Stimulated activated CD8-positive, alpha-beta memory T cell treated with anti-CD3 and anti-CD28 coated beads, Interleukin-12 subunit alpha, Interleukin-12 subunit beta, amount 100 ng/mL, for 4 hours (primary cell): ENCODE data around the gene NHLRC2.
A peak's percentile ranks its signal among the peaks of the same experiment; 100 is the strongest.
"Not testable (repeated sequence)": the region's sequence is repeated elsewhere in the genome, so short reads cannot be mapped to it uniquely, and the experiment has no call there.

ENCODE experiments used
- DNase-seq: peaks from one replicate; pipeline ENCODE4 v3.0.0-alpha.2; 2020; ENCODE audit warnings: low read depth

The NHLRC2 gene

GRCh38 chr10:113939212-113939860 lies 84.9 kb downstream of the NHLRC2 start:
- no peak for DNase-seq

- no peak for DNase-seq
Observed at GRCh38 chr10:113941140-113941539, 86.7 kb downstream of the NHLRC2 start.

DNA sequence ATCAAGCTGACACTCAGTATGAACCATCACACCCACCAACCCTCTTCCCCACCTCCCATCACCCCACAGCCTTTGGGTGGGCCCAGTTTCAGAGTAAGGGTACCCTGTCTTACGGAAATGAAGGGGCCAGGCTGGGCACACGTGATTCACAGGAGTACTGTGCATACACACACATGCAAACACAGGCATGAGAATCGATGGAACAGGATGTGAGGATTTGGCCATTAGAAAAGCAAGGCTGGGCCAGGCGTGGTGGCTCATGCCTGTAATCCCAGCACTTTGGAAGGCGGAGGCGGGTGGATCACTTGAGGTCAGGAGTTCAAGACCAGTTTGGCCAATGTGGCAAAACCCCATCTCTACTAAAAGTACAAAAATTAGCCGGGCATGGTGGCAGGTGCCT lies 88.7 kb downstream of the NHLRC2 start:
- DNase-seq, result not testable (repeated sequence)

DNA sequence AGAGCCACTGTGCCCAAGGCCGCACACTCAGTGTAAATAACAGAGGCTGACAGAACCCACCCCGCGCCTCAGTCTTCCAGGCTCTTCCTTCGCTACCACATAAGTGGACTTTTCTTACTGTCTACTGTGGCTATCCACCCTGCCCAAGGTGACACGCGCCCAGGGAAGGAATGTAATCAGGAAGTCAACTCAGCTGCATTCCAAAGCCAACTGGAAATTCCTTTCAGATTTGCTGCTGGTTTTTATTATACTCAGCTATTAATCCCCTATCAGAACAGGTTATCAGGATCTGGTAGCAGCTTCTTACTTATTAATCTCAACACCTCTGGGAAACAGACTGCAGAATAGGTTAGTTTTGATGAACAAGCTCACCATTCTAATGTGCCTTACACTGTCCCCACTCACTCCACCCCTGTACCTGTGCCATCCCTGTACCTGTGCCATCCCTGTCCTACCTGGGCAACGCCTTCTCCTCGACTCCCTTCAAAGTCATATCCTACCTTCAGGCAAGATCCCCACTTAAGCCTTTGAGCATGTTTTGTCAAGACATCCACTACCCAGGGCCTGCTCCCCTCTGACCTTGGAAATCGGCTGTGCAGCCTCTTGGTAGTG lies 90.7 kb downstream of the NHLRC2 start:
- DNase-seq, result no peak

DNA sequence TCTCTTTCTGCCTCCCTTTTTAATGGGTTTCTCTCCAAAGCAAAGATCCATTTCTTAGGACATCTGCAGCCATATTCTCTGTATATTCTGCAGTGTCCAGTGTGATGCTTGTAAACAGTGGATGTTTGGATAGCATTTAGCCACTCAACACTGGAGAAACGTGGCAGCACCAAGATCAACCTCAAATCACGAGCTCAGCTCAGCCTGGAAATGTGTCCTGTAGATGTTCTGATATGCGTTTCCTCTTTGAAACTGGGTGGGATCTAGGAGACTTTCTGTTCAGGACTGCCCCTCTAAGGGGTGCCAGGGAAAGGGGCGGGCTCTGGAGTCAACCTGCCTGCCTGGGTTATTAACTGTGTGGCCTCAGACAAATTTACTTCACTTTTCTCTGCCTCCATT lies 91.2 kb downstream of the NHLRC2 start:
- no peak for DNase-seq

GRCh38 chr10:113947184-113948041 lies 93.0 kb downstream of the NHLRC2 start:
- no peak for DNase-seq

- DNase-seq, result no peak
Observed at GRCh38 chr10:113948048-113948447, 93.6 kb downstream of the NHLRC2 start.

- DNase-seq, result no peak
Observed at GRCh38 chr10:113950268-113950667, 95.8 kb downstream of the NHLRC2 start.

- DNase-seq, result no peak
Observed at GRCh38 chr10:113953505-113954272, 99.2 kb downstream of the NHLRC2 start.

DNA sequence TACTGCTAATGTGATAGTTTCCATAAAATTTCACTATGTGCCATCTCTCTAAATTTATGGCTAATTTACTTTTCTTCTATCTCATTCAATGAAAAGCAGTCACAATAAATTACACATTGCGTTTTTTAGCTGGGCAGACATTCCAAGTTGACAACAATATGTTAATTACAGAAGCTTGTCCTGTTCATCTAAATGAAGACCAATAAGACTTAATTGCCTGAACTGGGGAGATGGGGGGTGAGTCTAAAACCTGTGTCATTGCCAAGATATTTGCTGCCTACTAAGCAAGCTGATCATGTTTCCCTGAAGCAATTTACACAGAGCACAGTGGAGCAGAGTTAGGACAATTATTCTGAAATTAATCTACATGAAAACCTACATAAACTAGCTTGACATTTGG lies 99.9 kb downstream of the NHLRC2 start:
- DNase-seq, result no peak

- DNase-seq, result no peak
Observed at GRCh38 chr10:113957013-113957412, 102.6 kb downstream of the NHLRC2 start.

- DNase-seq, result no peak
Observed at GRCh38 chr10:113958631-113959382, 104.3 kb downstream of the NHLRC2 start.

- no peak for DNase-seq
Observed at GRCh38 chr10:113959383-113959760, 104.9 kb downstream of the NHLRC2 start.

GRCh38 chr10:113960617-113961181 lies 106.2 kb downstream of the NHLRC2 start:
- DNase-seq, result no peak

- peak; percentile 24 for DNase-seq
Observed at GRCh38 chr10:113961182-113962031, 106.9 kb downstream of the NHLRC2 start.

- no peak for DNase-seq
Observed at GRCh38 chr10:113965077-113965476, 110.6 kb downstream of the NHLRC2 start.

- DNase-seq, result no peak
Observed at GRCh38 chr10:113965683-113966082, 111.2 kb downstream of the NHLRC2 start.
